Coronary artery (tissue), 2 donors: Measurements from ENCODE around the gene LPIN3.

ENCODE experiments used
- DNase-seq: peaks from one replicate; pipeline ENCODE4 v3.0.0-alpha.2; 2017; ENCODE audit warnings: low spot score
- H3K27ac ChIP-seq, 2 donors: fragments of 200-600 bp; sonication (generic); one replicate each; pipeline ENCODE4 v1.5.1; 2016 to 2019
- H3K4me3 ChIP-seq: fragments of 200-600 bp; sonication (generic); 2 replicates; pipeline ENCODE4 v1.5.1; 2016; ENCODE audit warnings: mild to moderate bottlenecking, moderate library complexity
- TF ChIP-seq, protein P1 (sequence below): fragments of 200-600 bp; sonication (generic); IDR thresholded peaks from one replicate; pipeline ENCODE4 v1.5.1; 2019; ENCODE audit warnings: antibody characterized with exemption

The LPIN3 gene

DNA sequence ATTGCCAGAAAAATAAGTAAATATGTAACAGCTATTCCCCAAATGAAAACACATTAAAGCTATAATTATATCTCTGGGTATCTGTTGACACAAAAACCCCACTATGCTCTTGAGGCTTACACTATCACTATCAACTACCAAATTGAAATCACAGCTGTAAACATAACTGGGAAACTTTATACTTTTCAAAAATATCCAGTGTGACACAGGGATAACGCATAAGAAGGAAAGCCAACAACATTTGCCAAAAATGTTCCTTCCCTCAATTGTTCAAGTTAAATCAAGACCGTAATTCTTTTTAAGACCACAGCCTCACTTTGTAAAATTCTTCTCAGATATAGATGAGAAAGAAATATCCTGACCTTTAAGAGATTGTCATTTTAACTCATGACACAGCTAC is 26.2 kb upstream of the LPIN3 start:
- TF ChIP-seq, protein P1, sequence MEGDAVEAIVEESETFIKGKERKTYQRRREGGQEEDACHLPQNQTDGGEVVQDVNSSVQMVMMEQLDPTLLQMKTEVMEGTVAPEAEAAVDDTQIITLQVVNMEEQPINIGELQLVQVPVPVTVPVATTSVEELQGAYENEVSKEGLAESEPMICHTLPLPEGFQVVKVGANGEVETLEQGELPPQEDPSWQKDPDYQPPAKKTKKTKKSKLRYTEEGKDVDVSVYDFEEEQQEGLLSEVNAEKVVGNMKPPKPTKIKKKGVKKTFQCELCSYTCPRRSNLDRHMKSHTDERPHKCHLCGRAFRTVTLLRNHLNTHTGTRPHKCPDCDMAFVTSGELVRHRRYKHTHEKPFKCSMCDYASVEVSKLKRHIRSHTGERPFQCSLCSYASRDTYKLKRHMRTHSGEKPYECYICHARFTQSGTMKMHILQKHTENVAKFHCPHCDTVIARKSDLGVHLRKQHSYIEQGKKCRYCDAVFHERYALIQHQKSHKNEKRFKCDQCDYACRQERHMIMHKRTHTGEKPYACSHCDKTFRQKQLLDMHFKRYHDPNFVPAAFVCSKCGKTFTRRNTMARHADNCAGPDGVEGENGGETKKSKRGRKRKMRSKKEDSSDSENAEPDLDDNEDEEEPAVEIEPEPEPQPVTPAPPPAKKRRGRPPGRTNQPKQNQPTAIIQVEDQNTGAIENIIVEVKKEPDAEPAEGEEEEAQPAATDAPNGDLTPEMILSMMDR: no peak
- Histone ChIP-seq H3K4me3 (no peak overlapping the region), H3K27ac (peak overlapping the region in 1 of 2 donors; percentile 62)
- no peak for DNase-seq

DNA sequence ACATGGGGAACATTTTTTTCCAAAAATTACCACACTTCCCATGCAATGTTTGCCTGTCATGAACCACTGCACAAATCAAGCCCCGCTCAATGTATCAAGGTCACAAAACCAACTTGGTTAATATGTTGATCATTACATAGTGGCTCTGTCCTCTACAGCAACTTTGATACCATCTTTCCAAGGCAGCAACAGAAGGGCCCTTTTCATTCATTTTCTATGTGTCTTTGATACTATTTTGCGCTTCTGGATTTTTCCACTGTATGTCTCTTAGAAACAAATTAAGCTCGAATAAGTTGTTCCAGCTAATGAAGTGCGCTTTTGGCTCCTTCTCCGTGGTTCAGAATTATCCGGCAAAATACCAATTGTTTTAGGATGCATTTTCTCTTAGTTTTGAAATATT is 24.6 kb upstream of the LPIN3 start:
- DNase-seq: no peak
- Histone ChIP-seq H3K4me3 (peak overlapping the region; percentile 87), H3K27ac (peak overlapping the region; percentile 95 to 97)
- TF ChIP-seq, protein P1: no peak

- Histone ChIP-seq H3K4me3 (peak overlapping the region; percentile 87), H3K27ac (peak overlapping the region; percentile 95 to 97)
- peak; percentile 86 for DNase-seq
- TF ChIP-seq, protein P1: no peak
Measured at GRCh38 chr20:41316602-41317545, 23.7 kb upstream of the LPIN3 start.

GRCh38 chr20:41317546-41318270 is 22.9 kb upstream of the LPIN3 start, which contains the start of gene ZHX3:
TSS of gene ZHX3 (minus strand) at chr20:41317731. CDS start at chr20:41204916, 112,815 bp downstream.
- TF ChIP-seq, protein P1: no peak
- H3K27ac ChIP-seq: peak within 1 kb of the TSS; percentile 95 to 97
- peak; percentile 97 for DNase-seq
- H3K4me3 ChIP-seq: peak within 1 kb of the TSS; percentile 87

- H3K4me3 ChIP-seq: peak overlapping the region; percentile 87
- DNase-seq: no peak
- H3K27ac ChIP-seq: peak overlapping the region; percentile 95 to 97
- TF ChIP-seq, protein P1: no peak
Measured at GRCh38 chr20:41318271-41318649, 22.4 kb upstream of the LPIN3 start.

DNA sequence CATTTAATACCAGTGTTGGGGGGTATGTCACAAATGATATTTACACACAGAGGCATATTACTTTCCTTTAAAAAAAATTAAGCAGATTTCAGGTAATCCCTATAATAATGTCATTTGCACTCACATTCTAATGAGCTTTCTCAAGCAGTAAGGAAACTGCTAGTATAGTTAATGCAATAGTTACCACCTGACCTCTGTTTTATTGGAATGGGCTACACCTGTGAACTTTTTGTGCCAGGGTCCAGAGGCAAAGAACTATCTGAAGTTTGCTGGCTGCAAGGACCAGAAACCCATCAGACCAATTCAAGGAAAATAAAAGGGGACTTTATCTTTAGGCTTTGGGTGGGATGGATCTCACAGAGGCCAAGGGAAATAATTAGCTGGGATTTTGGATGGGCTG is 20.2 kb upstream of the LPIN3 start:
- no peak for DNase-seq
- H3K4me3 ChIP-seq: no peak overlapping the region
- H3K27ac ChIP-seq: no peak overlapping the region
- TF ChIP-seq, protein P1: no peak
